ENCODE measurements around the gene PRRC2B.
"Not testable (repeated sequence)": the region's sequence is repeated elsewhere in the genome, so short reads cannot be mapped to it uniquely, and the experiment has no call there.

PRRC2B gene

DNA sequence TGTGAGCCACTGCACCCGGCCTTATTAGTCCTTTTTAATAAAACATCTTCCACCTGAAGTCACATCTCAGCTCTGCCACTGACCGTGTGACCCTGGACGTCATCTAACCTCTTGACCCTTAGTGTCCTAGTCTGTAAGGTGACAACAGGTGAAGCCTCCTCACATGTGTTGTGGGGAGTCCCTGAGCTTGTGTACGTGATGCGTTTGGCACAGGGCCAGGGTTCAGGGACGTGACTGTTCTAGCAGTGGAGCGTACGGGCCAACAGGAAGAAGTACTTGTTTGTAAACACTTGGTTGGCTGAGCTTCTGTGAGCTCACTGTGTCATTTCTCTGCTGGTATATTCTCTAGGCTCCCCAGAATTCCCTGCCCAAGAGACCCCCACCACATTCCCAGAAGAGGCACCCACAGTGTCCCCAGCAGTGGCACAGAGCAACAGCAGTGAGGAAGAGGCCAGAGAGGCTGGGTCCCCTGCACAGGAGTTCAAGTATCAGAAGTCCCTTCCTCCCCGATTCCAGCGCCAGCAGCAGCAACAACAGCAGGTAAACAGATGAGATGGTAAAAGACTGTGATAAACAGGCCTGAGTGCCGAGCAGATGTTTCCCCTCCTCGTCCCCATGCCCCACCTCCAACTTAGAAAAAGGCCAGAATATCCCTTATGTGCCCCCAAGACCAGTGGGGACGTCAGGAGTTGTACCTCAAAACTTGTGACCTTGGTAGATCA, 73.5 kb downstream of the PRRC2B start:
- no peak for DNase-seq
- Histone ChIP-seq H3K36me3 (ENCODE audit: control insufficient read depth in 4 of 4, insufficient read depth in 4 of 4, low read length in 3 of 4) (peaks cover 54 to 86% (median 69%) of the 10 kb centered on the region in 4 experiments), H3K27ac (ENCODE audit: insufficient read depth in 1 of 2, low read depth in 1 of 2, low read length in 2 of 2, poor library complexity in 1 of 2, severe bottlenecking in 2 of 2) (no peak overlapping the region), H3K4me1 (ENCODE audit: control extremely low read depth in 1 of 4, control insufficient read depth in 4 of 4, insufficient read depth in 4 of 4, low read length in 3 of 4) (peaks cover 0 to 6% (median 2%) of the 10 kb centered on the region in 4 experiments), H3K4me3 (ENCODE audit: control insufficient read depth in 1 of 7, extremely low read depth in 1 of 7, insufficient read depth in 4 of 7, low read depth in 2 of 7, low read length in 6 of 7) (no peak overlapping the region), H3K27me3 (replicated peaks in 2 of 5; ENCODE audit: control insufficient read depth in 4 of 5, insufficient read depth in 5 of 5, low read length in 4 of 5) (no peaks in the 10 kb centered on the region), H3K9me3 (ENCODE audit: control extremely low read depth in 1 of 5, control insufficient read depth in 4 of 5, insufficient read depth in 2 of 5, low read depth in 1 of 5, low read length in 4 of 5) (peaks cover 0 to 5% (median 0%) of the 10 kb centered on the region in 5 experiments)
- WGBS (ENCODE audit: insufficient coverage): 94% methylated on average over 10 of the region's 13 CpGs
- CTCF ChIA-PET: interaction anchor here (2.9 kb wide), 1 partner anchor 10 kb away, joined by 12 read pairs; no protein-coding TSS in a partner anchor
- POLR2A ChIA-PET: no interaction called here

DNA sequence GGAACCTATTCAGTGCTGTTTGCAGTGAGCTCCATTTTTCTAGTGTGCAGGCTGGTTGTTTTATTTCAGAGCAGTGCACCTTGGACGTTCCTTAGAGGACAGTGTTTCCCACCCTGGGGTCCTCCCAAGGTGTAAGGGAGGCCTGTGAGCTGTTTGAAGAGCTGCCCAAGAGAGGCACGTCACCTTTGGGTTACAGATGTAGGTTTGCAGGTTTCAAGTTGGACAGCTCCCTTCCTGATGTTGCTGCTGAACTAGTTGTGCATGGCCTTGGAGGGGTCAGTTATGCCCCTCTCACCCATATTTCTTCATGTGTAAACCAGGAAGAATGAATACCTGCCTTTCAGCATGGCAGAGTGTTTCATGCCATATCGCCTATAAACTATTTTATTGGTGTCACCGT, 74.1 kb downstream of the PRRC2B start:
- CTCF ChIA-PET: interaction anchor here (2.9 kb wide), 1 partner anchor 9 kb away, joined by 12 read pairs; no protein-coding TSS in a partner anchor
- Histone ChIP-seq H3K9me3 (ENCODE audit: control extremely low read depth in 1 of 5, control insufficient read depth in 4 of 5, insufficient read depth in 2 of 5, low read depth in 1 of 5, low read length in 4 of 5) (peaks cover 0 to 5% (median 0%) of the 10 kb centered on the region in 5 experiments), H3K4me1 (ENCODE audit: control extremely low read depth in 1 of 4, control insufficient read depth in 4 of 4, insufficient read depth in 4 of 4, low read length in 3 of 4) (peaks cover 0 to 6% (median 2%) of the 10 kb centered on the region in 4 experiments), H3K27me3 (replicated peaks in 2 of 5; ENCODE audit: control insufficient read depth in 4 of 5, insufficient read depth in 5 of 5, low read length in 4 of 5) (no peaks in the 10 kb centered on the region), H3K4me3 (ENCODE audit: control insufficient read depth in 1 of 7, extremely low read depth in 1 of 7, insufficient read depth in 4 of 7, low read depth in 2 of 7, low read length in 6 of 7) (no peak overlapping the region), H3K27ac (ENCODE audit: insufficient read depth in 1 of 2, low read depth in 1 of 2, low read length in 2 of 2, poor library complexity in 1 of 2, severe bottlenecking in 2 of 2) (no peak overlapping the region), H3K36me3 (ENCODE audit: control insufficient read depth in 4 of 4, insufficient read depth in 4 of 4, low read length in 3 of 4) (peaks cover 55 to 90% (median 71%) of the 10 kb centered on the region in 4 experiments)
- DNase-seq: no peak
- 100% methylated on average over 1 of the region's 4 CpGs for WGBS (ENCODE audit: insufficient coverage)
- POLR2A ChIA-PET: no interaction called here

DNA sequence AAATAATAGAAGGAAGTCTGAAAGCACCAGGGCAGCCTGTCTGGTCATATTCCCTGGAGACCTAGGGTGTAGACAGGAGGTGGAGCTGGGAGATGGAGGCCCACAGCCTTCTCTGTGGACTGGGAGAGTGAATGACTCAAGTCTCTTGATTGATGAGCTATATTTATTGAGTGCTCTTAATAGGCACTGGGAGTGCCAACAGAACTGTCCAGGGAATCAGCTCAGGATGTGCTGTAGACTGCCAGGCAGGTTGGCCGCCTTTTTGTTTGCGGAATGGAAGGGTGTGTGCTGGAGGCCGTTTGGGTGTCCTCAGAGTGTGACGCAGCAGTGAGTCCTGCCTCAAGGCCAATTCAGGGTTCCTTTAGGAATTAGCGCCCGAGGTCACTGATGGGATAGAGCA, 75.5 kb downstream of the PRRC2B start:
- Histone ChIP-seq H3K4me3 (ENCODE audit: control insufficient read depth in 1 of 7, extremely low read depth in 1 of 7, insufficient read depth in 4 of 7, low read depth in 2 of 7, low read length in 6 of 7) (no peak overlapping the region), H3K27ac (ENCODE audit: insufficient read depth in 1 of 2, low read depth in 1 of 2, low read length in 2 of 2, poor library complexity in 1 of 2, severe bottlenecking in 2 of 2) (no peak overlapping the region), H3K27me3 (replicated peaks in 2 of 5; ENCODE audit: control insufficient read depth in 4 of 5, insufficient read depth in 5 of 5, low read length in 4 of 5) (no peaks in the 10 kb centered on the region), H3K4me1 (ENCODE audit: control extremely low read depth in 1 of 4, control insufficient read depth in 4 of 4, insufficient read depth in 4 of 4, low read length in 3 of 4) (peaks cover 0 to 2% (median under 1%) of the 10 kb centered on the region in 4 experiments), H3K9me3 (ENCODE audit: control extremely low read depth in 1 of 5, control insufficient read depth in 4 of 5, insufficient read depth in 2 of 5, low read depth in 1 of 5, low read length in 4 of 5) (peaks cover 0 to 5% (median 0%) of the 10 kb centered on the region in 5 experiments), H3K36me3 (ENCODE audit: control insufficient read depth in 4 of 4, insufficient read depth in 4 of 4, low read length in 3 of 4) (peaks cover 60 to 93% (median 79%) of the 10 kb centered on the region in 4 experiments)
- CTCF ChIA-PET: interaction anchor here (2.9 kb wide), 1 partner anchor 8 kb away, joined by 12 read pairs; no protein-coding TSS in a partner anchor
- whole genome bisulfite sequencing (ENCODE audit: insufficient coverage): 96% methylated on average over 6 of the region's 6 CpGs
- no peak for DNase-seq
- POLR2A ChIA-PET: no interaction called here

DNA sequence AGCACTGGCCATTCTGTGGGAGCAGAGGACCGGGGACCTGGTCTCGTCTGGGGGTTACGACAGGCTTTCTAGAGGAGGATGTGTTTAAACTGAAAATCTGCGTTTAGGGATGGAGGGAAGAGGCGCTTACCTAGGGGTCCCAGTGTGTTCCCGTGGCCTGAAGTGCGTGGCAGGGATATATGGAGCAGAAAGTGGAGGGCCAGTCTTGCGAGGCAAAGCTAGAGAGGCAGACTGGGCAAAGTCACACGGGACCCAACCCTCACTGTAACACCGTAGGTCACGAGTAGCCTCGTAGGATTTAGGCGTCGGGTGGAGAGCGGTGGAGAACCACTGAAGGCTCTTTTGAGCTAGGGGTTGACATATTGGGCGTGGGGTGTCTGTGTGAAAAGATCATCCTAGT, 76.1 kb downstream of the PRRC2B start:
- POLR2A ChIA-PET: no interaction called here

DNA sequence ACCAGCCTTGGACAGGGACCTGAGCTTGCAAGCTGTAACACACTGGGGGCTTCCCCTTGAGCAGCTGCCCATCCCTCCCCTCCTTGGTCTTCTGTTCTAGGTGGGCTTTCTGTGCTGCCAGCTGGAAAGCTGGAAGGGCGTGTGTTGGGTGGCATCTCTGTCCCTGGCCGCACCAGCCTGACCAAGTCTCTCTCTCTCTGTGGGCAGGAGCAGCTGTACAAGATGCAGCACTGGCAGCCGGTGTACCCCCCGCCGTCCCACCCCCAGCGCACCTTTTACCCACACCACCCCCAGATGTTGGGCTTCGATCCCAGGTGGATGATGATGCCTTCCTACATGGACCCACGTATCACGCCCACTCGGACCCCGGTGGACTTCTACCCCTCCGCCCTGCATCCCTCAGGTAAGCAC, 76.7 kb downstream of the PRRC2B start:
- Histone ChIP-seq H3K9me3 (ENCODE audit: control extremely low read depth in 1 of 5, control insufficient read depth in 4 of 5, insufficient read depth in 2 of 5, low read depth in 1 of 5, low read length in 4 of 5) (peaks cover 0 to 5% (median 0%) of the 10 kb centered on the region in 5 experiments), H3K4me1 (ENCODE audit: control extremely low read depth in 1 of 4, control insufficient read depth in 4 of 4, insufficient read depth in 4 of 4, low read length in 3 of 4) (no peaks in the 10 kb centered on the region), H3K27me3 (replicated peaks in 2 of 5; ENCODE audit: control insufficient read depth in 4 of 5, insufficient read depth in 5 of 5, low read length in 4 of 5) (no peaks in the 10 kb centered on the region), H3K27ac (ENCODE audit: insufficient read depth in 1 of 2, low read depth in 1 of 2, low read length in 2 of 2, poor library complexity in 1 of 2, severe bottlenecking in 2 of 2) (no peak overlapping the region), H3K4me3 (ENCODE audit: control insufficient read depth in 1 of 7, extremely low read depth in 1 of 7, insufficient read depth in 4 of 7, low read depth in 2 of 7, low read length in 6 of 7) (no peak overlapping the region), H3K36me3 (ENCODE audit: control insufficient read depth in 4 of 4, insufficient read depth in 4 of 4, low read length in 3 of 4) (peaks cover 52 to 94% (median 81%) of the 10 kb centered on the region in 4 experiments)
- CTCF ChIA-PET: interaction anchor here (0.6 kb wide), 1 partner anchor 97 kb away, joined by 3 read pairs; no protein-coding TSS in a partner anchor
- DNase-seq: no peak
- POLR2A ChIA-PET: no interaction called here
- 97% methylated on average over 12 of the region's 12 CpGs for WGBS (ENCODE audit: insufficient coverage)

More for the DNA sequence above, 76.1 kb downstream of the PRRC2B start:
- Histone ChIP-seq H3K4me1 (ENCODE audit: control extremely low read depth in 1 of 4, control insufficient read depth in 4 of 4, insufficient read depth in 4 of 4, low read length in 3 of 4) (no peaks in the 10 kb centered on the region), H3K27me3 (replicated peaks in 2 of 5; ENCODE audit: control insufficient read depth in 4 of 5, insufficient read depth in 5 of 5, low read length in 4 of 5) (no peaks in the 10 kb centered on the region), H3K4me3 (ENCODE audit: control insufficient read depth in 1 of 7, extremely low read depth in 1 of 7, insufficient read depth in 4 of 7, low read depth in 2 of 7, low read length in 6 of 7) (no peak overlapping the region), H3K9me3 (ENCODE audit: control extremely low read depth in 1 of 5, control insufficient read depth in 4 of 5, insufficient read depth in 2 of 5, low read depth in 1 of 5, low read length in 4 of 5) (peaks cover 0 to 5% (median 0%) of the 10 kb centered on the region in 5 experiments), H3K27ac (ENCODE audit: insufficient read depth in 1 of 2, low read depth in 1 of 2, low read length in 2 of 2, poor library complexity in 1 of 2, severe bottlenecking in 2 of 2) (no peak overlapping the region), H3K36me3 (ENCODE audit: control insufficient read depth in 4 of 4, insufficient read depth in 4 of 4, low read length in 3 of 4) (peaks cover 57 to 93% (median 78%) of the 10 kb centered on the region in 4 experiments)
- WGBS (ENCODE audit: insufficient coverage): 98% methylated on average over 15 of the region's 16 CpGs
- CTCF ChIA-PET: no interaction called here
- DNase-seq: no peak

DNA sequence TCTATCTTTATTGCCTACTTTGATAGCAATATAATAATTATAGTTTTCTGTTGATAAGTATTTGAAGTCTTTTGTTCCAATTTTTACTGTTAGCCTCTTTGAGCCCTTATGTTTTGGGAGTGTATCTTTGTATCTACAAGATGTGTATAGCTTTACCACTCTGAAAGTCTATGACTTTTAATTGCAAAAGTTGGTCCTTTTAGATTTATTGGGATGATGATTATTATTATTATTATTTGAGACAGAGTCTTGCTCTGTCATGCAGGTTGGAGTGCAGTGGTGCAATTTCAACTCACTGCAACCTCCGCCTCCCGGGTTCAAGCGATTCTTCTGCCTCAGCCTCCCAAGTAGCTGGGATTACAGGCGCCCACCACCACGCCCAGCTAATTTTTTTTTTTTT, 78.2 kb downstream of the PRRC2B start:
- no CpG with 5 or more reads among the region's 5 CpGs for WGBS (ENCODE audit: insufficient coverage)
- CTCF ChIA-PET; H3K4me3 ChIP-seq (ENCODE audit: control insufficient read depth in 1 of 7, extremely low read depth in 1 of 7, insufficient read depth in 4 of 7, low read depth in 2 of 7, low read length in 6 of 7); H3K27ac ChIP-seq (ENCODE audit: insufficient read depth in 1 of 2, low read depth in 1 of 2, low read length in 2 of 2, poor library complexity in 1 of 2, severe bottlenecking in 2 of 2); H3K27me3 ChIP-seq (replicated peaks in 2 of 5; ENCODE audit: control insufficient read depth in 4 of 5, insufficient read depth in 5 of 5, low read length in 4 of 5); POLR2A ChIA-PET; DNase-seq; H3K4me1 ChIP-seq (ENCODE audit: control extremely low read depth in 1 of 4, control insufficient read depth in 4 of 4, insufficient read depth in 4 of 4, low read length in 3 of 4); H3K9me3 ChIP-seq (ENCODE audit: control extremely low read depth in 1 of 5, control insufficient read depth in 4 of 5, insufficient read depth in 2 of 5, low read depth in 1 of 5, low read length in 4 of 5): not testable (repeated sequence)
- peaks cover 47 to 97% (median 84%) of the 10 kb centered on the region in 4 experiments for H3K36me3 ChIP-seq (ENCODE audit: control insufficient read depth in 4 of 4, insufficient read depth in 4 of 4, low read length in 3 of 4)

DNA sequence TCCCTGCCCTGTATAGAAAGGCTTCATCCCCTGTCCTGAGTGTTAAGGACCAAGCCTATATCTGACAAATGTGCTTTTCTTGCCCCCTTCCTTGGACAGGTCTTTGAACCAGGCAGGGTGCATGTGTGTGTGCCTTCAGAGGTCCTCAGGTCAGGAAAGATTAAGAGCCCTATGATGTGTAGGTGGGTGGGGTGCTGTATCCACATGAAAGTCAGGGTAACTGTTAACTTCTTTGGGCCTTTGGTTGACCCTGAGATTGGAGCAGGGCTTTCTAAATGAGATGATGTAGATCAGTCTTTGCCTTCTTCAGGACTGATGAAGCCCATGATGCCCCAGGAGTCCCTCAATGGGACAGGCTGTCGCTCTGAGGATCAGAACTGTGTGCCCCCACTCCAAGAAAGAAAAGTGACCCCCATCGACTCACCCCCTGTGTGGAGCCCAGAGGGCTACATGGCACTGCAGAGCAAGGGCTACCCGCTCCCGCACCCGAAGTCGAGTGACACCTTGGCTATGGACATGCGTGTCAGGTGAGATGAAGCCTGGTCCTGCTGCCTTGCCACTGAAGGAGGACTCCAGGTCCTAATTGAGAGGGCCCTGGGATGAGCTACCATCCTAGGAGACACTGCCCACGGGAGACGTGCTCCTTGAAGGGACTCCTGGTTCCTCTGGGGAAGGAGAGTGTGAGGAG, 79.5 kb downstream of the PRRC2B start:
- H3K27ac ChIP-seq (ENCODE audit: insufficient read depth in 1 of 2, low read depth in 1 of 2, low read length in 2 of 2, poor library complexity in 1 of 2, severe bottlenecking in 2 of 2): no peak overlapping the region
- DNase-seq: no peak
- no peak overlapping the region for H3K4me3 ChIP-seq (ENCODE audit: control insufficient read depth in 1 of 7, extremely low read depth in 1 of 7, insufficient read depth in 4 of 7, low read depth in 2 of 7, low read length in 6 of 7)
- peaks cover 42 to 97% (median 84%) of the 10 kb centered on the region in 4 experiments for H3K36me3 ChIP-seq (ENCODE audit: control insufficient read depth in 4 of 4, insufficient read depth in 4 of 4, low read length in 3 of 4)
- H3K4me1 ChIP-seq (ENCODE audit: control extremely low read depth in 1 of 4, control insufficient read depth in 4 of 4, insufficient read depth in 4 of 4, low read length in 3 of 4): no peaks in the 10 kb centered on the region
- H3K9me3 ChIP-seq (ENCODE audit: control extremely low read depth in 1 of 5, control insufficient read depth in 4 of 5, insufficient read depth in 2 of 5, low read depth in 1 of 5, low read length in 4 of 5): peaks cover 0 to 5% (median 0%) of the 10 kb centered on the region in 5 experiments
- H3K27me3 ChIP-seq (replicated peaks in 2 of 5; ENCODE audit: control insufficient read depth in 4 of 5, insufficient read depth in 5 of 5, low read length in 4 of 5): no peaks in the 10 kb centered on the region
- POLR2A ChIA-PET: no interaction called here
- CTCF ChIA-PET: no interaction called here
- 100% methylated on average over 9 of the region's 9 CpGs for WGBS (ENCODE audit: insufficient coverage)

Data from common myeloid progenitor, CD34-positive (primary cell).